Measurements from ENCODE around the gene RTEL1.

RTEL1 gene

DNA sequence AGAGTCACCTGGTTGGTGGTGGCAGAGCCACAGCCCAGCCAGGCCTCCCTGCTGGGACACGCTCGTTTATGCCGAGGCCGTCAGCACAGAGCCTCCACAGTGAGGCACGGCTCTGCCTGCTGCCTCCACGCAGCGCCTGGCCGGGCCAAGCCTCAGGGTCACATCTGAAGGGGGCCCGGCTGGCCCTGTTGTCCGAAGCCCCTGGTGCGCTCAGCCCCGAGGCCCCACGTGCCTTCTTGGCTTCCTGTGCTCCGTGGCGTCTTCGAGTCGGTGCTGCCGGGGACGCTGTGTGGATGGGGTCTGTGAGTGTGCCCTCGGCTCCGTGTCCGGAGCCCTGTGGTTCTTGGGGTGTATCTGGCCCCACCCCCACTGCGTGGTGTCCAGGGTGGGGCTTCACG, 28.0 kb downstream of the RTEL1 start:
- TF ChIP-seq, protein P1, sequence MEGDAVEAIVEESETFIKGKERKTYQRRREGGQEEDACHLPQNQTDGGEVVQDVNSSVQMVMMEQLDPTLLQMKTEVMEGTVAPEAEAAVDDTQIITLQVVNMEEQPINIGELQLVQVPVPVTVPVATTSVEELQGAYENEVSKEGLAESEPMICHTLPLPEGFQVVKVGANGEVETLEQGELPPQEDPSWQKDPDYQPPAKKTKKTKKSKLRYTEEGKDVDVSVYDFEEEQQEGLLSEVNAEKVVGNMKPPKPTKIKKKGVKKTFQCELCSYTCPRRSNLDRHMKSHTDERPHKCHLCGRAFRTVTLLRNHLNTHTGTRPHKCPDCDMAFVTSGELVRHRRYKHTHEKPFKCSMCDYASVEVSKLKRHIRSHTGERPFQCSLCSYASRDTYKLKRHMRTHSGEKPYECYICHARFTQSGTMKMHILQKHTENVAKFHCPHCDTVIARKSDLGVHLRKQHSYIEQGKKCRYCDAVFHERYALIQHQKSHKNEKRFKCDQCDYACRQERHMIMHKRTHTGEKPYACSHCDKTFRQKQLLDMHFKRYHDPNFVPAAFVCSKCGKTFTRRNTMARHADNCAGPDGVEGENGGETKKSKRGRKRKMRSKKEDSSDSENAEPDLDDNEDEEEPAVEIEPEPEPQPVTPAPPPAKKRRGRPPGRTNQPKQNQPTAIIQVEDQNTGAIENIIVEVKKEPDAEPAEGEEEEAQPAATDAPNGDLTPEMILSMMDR (IDR thresholded peaks at IDR 0.05; ENCODE audit: control insufficient read depth, insufficient read depth, low read depth, low read length, missing control alignments) = no peak
- no peak for DNase-seq (ENCODE audit: low read depth)
- H3K4me3 ChIP-seq (ENCODE audit: control insufficient read depth, low read depth, low read length) = no peak overlapping the region

DNA sequence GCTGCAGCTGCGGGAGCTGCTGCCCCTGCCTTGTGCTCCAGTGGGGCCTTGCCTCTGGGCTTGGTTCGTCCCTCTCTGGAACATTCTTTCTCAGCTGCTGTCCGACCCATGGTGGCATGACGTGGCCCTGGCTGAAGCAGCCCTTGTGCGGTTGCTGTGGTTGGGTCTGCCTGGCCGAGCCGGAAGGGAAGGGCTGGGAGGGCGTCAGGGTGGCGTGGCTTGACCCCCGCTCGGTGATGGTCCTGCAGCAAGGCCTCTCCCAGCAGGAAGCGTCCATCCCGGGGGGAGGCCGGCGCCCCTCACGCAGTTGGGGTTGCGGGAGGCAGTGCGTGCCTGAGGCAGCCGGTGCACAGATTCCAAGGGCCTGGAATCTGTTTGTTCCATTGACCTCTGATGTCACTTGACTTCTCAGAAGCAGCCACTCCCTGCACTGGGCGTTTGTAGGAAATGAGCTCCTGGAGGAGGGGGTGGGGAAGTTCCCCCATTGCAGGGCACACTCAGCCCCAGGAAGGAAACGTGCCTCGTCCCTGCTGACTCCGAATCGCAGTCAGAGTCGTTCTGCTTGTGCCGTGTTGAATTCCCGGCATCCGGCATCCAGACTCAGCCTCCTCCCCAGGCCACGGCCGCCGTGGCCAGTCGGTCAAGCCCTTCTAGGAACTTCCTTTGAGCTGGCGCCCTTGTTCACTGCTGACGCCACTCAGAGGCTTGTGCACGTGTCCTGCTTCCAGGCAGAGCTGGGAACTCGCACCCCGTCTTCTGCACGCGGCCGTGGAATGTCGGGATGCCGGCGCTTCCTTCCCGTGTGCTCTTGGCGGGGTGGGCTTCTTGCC, 28.6 kb downstream of the RTEL1 start:
- no peak overlapping the region for H3K4me3 ChIP-seq (ENCODE audit: control insufficient read depth, low read depth, low read length)
- peak; percentile 66 for DNase-seq (ENCODE audit: low read depth)
- TF ChIP-seq, protein P1 (IDR thresholded peaks at IDR 0.05; ENCODE audit: control insufficient read depth, insufficient read depth, low read depth, low read length, missing control alignments) = no peak

DNA sequence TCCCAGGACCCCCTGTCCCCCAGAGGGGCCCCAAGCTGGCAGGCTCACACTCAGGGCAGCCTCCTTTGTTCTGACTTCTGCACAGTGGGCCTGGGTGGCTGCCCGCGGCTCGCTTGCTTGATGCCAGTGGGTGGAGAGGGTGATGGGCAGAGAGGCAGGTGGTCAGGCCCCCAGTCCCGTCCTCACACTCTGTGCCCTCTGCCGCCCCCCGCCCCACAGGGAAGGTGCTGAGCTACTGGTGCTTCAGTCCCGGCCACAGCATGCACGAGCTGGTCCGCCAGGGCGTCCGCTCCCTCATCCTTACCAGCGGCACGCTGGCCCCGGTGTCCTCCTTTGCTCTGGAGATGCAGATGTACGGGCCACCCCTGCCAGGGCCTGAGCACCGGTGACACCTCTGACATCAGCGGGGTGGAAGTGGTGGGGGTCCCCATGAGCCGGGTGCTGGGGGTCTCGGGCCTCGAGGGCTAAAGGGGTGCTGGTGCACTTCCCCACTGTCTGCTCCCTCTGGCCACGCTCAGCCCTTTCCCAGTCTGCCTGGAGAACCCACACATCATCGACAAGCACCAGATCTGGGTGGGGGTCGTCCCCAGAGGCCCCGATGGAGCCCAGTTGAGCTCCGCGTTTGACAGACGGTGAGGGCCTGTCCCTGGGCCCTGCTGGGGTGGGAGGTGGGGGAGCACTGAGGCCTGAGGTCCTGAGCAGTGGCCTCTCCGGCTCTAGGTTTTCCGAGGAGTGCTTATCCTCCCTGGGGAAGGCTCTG, 29.5 kb downstream of the RTEL1 start:
- TF ChIP-seq, protein P1 (IDR thresholded peaks at IDR 0.05; ENCODE audit: control insufficient read depth, insufficient read depth, low read depth, low read length, missing control alignments) = no peak
- no peak overlapping the region for H3K4me3 ChIP-seq (ENCODE audit: control insufficient read depth, low read depth, low read length)
- no peak for DNase-seq (ENCODE audit: low read depth)

DNA sequence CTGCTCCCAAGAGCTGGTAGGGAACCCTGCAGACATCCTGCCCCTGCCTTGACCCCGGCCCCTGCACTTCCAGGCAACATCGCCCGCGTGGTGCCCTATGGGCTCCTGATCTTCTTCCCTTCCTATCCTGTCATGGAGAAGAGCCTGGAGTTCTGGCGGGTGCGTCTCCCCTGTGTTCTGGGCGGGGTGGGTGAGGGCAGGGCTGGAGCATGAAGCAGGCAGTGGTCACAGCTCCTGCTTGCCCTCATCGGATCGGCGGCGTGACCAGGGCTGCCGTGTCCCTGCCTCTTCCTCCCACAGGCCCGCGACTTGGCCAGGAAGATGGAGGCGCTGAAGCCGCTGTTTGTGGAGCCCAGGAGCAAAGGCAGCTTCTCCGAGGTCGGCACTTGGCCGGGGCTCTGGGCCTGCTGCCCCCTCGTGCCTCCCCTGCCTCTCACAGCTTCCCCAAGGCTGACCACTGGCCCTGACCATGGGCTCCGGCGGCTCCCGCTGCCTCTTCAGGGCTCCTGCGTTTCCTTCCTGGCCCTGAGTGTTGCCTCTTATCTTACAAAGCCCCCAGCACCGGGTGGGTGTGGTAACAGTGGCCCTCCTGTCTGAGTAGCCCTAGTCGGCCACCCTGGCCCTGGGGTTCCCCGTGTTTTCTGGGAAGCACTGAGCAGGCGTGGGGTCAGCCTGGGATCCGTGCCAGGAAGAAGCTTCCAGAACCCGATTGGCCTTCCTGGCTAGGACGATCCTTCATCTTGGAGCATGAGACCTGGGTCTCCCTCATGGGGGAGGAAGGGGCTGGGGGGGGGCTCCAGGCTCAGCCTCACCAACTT, 30.3 kb downstream of the RTEL1 start:
- TF ChIP-seq, protein P1 (IDR thresholded peaks at IDR 0.05; ENCODE audit: control insufficient read depth, insufficient read depth, low read depth, low read length, missing control alignments) = no peak
- no peak for DNase-seq (ENCODE audit: low read depth)
- H3K4me3 ChIP-seq (ENCODE audit: control insufficient read depth, low read depth, low read length) = no peak overlapping the region

GRCh38 chr20:63689046-63690002, 31.2 kb downstream of the RTEL1 start:
- no peak for DNase-seq (ENCODE audit: low read depth)
- TF ChIP-seq, protein P1 (IDR thresholded peaks at IDR 0.05; ENCODE audit: control insufficient read depth, insufficient read depth, low read depth, low read length, missing control alignments) = no peak
- no peak overlapping the region for H3K4me3 ChIP-seq (ENCODE audit: control insufficient read depth, low read depth, low read length)
